IMR-90 (cell line): ENCODE measurements around the gene NFKBIB. TPM values are rescaled to one million over a fixed set of nuclear protein-coding genes. Genes with fewer than 3 reads are reported as not detected.

Experiments used
- ATAC-seq: fragments of 200-7000 bp; cut with Tn5 transposase; 2 replicates; pipeline ENCODE4 v1.9.1; 2020; ENCODE audit warnings: low read depth, mild to moderate bottlenecking, moderate library complexity
- BruUV-seq: library from RNA; stranded (reverse); fragments of 400-500 nt; replicated peaks from 2 replicates; lab custom pipeline; 2021; lab: Mats Ljungman, UMichigan
- CTCF ChIA-PET: fragments of 300-600 bp; formaldehyde crosslinking; extraction: SDS; loops from one replicate; lab custom pipeline; 2021; ENCODE audit warnings: antibody characterized with exemption; lab: Yijun Ruan, JAX
- POLR2A ChIA-PET: fragments of 300-600 bp; sonication (Branson Sonifier 250); formaldehyde crosslinking; loops from one replicate; lab custom pipeline; 2022; ENCODE audit warnings: antibody characterized with exemption; ENCODE audit not compliant: unreplicated experiment; lab: Charles Lee
- DNase-seq: peaks from one replicate; pipeline ENCODE4 v3.0.0; 2013
- H2AFZ ChIP-seq: replicated peaks from 2 replicates; pipeline ENCODE3; 2013; ENCODE audit warnings: low read length, mild to moderate bottlenecking; ENCODE audit not compliant: poor library complexity
- H2AK5ac ChIP-seq: 2 replicates; pipeline ENCODE4 v1.6.1; 2013; ENCODE audit warnings: low read depth, low read length, inconsistent platforms
- H2AK9ac ChIP-seq: replicated peaks from 2 replicates; pipeline ENCODE3; 2013; ENCODE audit warnings: mild to moderate bottlenecking, low read depth, low read length, moderate library complexity; ENCODE audit not compliant: poor library complexity
- H2BK120ac ChIP-seq: 2 replicates; pipeline ENCODE4 v1.6.1; 2013; ENCODE audit warnings: low read depth, low read length, inconsistent platforms
- H2BK15ac ChIP-seq: 3 replicates; pipeline ENCODE4 v1.6.1; 2013; ENCODE audit warnings: low read depth, low read length, inconsistent platforms
- H2BK20ac ChIP-seq: 2 replicates; pipeline ENCODE4 v1.6.1; 2013; ENCODE audit warnings: low read depth, mild to moderate bottlenecking, inconsistent platforms, low read length, moderate library complexity
- H2BK5ac ChIP-seq: 2 replicates; pipeline ENCODE4 v1.6.1; 2013; ENCODE audit warnings: mild to moderate bottlenecking, low read depth, low read length, inconsistent platforms; ENCODE audit not compliant: poor library complexity, severe bottlenecking
- H3K14ac ChIP-seq: replicated peaks from 2 replicates; pipeline ENCODE4 v1.6.1; 2013; ENCODE audit warnings: low read depth, low read length, inconsistent platforms
- H3K18ac ChIP-seq: 2 replicates; pipeline ENCODE4 v1.6.1; 2013; ENCODE audit warnings: low read depth, low read length, control low read depth
- H3K23ac ChIP-seq: 2 replicates; pipeline ENCODE4 v1.6.1; 2013; ENCODE audit warnings: low read depth, low read length, inconsistent platforms
- H3K27ac ChIP-seq: 2 replicates; pipeline ENCODE4 v1.5.1; 2013; ENCODE audit warnings: mild to moderate bottlenecking, control low read depth, low read length; ENCODE audit not compliant: insufficient read depth
- H3K27me3 ChIP-seq: 2 replicates; pipeline ENCODE4 v1.6.1; 2013; ENCODE audit warnings: low read length; ENCODE audit not compliant: control insufficient read depth, insufficient read depth
- H3K36me3 ChIP-seq: 2 replicates; pipeline ENCODE4 v1.6.1; 2013; ENCODE audit warnings: low read length, mixed read lengths; ENCODE audit not compliant: control insufficient read depth, insufficient read depth
- H3K4ac ChIP-seq: 2 replicates; pipeline ENCODE4 v1.6.1; 2013; ENCODE audit warnings: low read depth, low read length, inconsistent platforms
- H3K4me1 ChIP-seq: 2 replicates; pipeline ENCODE4 v1.6.1; 2013; ENCODE audit warnings: low read length, mixed read lengths; ENCODE audit not compliant: control insufficient read depth, insufficient read depth
- H3K4me2 ChIP-seq: 2 replicates; pipeline ENCODE4 v1.6.1; 2013; ENCODE audit warnings: low read depth, mild to moderate bottlenecking, control low read depth, low read length, moderate library complexity
- H3K4me3 ChIP-seq: 2 replicates; pipeline ENCODE4 v1.5.1; 2013; ENCODE audit warnings: low read depth, mild to moderate bottlenecking, control low read depth, low read length, moderate library complexity; ENCODE audit not compliant: insufficient read depth
- H3K56ac ChIP-seq: 2 replicates; pipeline ENCODE4 v1.6.1; 2013; ENCODE audit warnings: low read length, inconsistent platforms; ENCODE audit not compliant: insufficient read depth; ENCODE audit errors: extremely low read depth
- H3K79me1 ChIP-seq, 2 experiments: 2 replicates each; pipeline ENCODE4 v1.6.1; 2013; ENCODE audit warnings: low read length in 2 of 2, inconsistent platforms in 1 of 2, low read depth in 1 of 2
- H3K9ac ChIP-seq: 2 replicates; pipeline ENCODE4 v1.6.1; 2013; ENCODE audit warnings: low read depth, low read length, control low read depth
- H3K9me1 ChIP-seq: 2 replicates; pipeline ENCODE4 v1.6.1; 2013; ENCODE audit warnings: low read length, inconsistent platforms; ENCODE audit not compliant: insufficient read depth
- H3K9me3 ChIP-seq: 2 replicates; pipeline ENCODE4 v1.6.1; 2013; ENCODE audit warnings: low read length; ENCODE audit not compliant: control insufficient read depth, insufficient read depth
- H4K20me1 ChIP-seq: 2 replicates; pipeline ENCODE4 v1.6.1; 2013; ENCODE audit warnings: low read length, inconsistent platforms; ENCODE audit not compliant: insufficient read depth
- H4K5ac ChIP-seq: 2 replicates; pipeline ENCODE4 v1.6.1; 2013; ENCODE audit warnings: mild to moderate bottlenecking, low read depth, low read length, control low read depth
- H4K8ac ChIP-seq, 2 experiments: 2 replicates each; pipeline ENCODE4 v1.6.1; 2013; ENCODE audit warnings: low read depth in 2 of 2, low read length in 2 of 2, control low read depth in 1 of 2, inconsistent platforms in 1 of 2
- H4K91ac ChIP-seq: 2 replicates; pipeline ENCODE4 v1.6.1; 2013; ENCODE audit warnings: low read depth, low read length, inconsistent platforms; ENCODE audit not compliant: insufficient read depth
- MXI1 ChIP-seq: IDR thresholded peaks from 2 replicates; pipeline ENCODE4 v1.6.1; 2012; ENCODE audit warnings: low read depth, mild to moderate bottlenecking, low read length, moderate library complexity, borderline replicate concordance
- POLR2A ChIP-seq: IDR thresholded peaks from 2 replicates; pipeline ENCODE4 v1.6.1; 2012; ENCODE audit warnings: mild to moderate bottlenecking, low read depth, low read length
- USF2 ChIP-seq: fragments of 150-350 bp; IDR thresholded peaks from 2 replicates; pipeline ENCODE4 v1.6.1; 2017; ENCODE audit warnings: mild to moderate bottlenecking, antibody characterized with exemption, low read length, low read depth
- WGBS, 2 experiments: methylation state at CpG; one replicate each; pipeline versions ENCODE4 v1.1.5 to v1.1.7; 2013; ENCODE audit warnings: missing lambda C conversion rate in 2 of 2; ENCODE audit not compliant: insufficient read length in 1 of 2; ENCODE audit errors: extremely low coverage in 2 of 2; 5-methylcytosine and 5-hydroxymethylcytosine counted together
- dilution Hi-C: fragments of 300-500 bp; cut with HindIII; formaldehyde crosslinking; loops from one replicate; pipeline ENCODE4 v1.14.3; 2018; ENCODE audit warnings: low sequenced_read_pairs; ENCODE audit not compliant: unreplicated experiment
- in situ Hi-C: fragments of 300-500 bp; cut with MboI; formaldehyde crosslinking; loops from 3 replicates; pipeline ENCODE4 v1.14.3; 2019; ENCODE audit warnings: low sequenced_read_pairs, inconsistent platforms, mixed read lengths
- intact Hi-C: fragments of 100-400 bp; cut with micrococcal nuclease; formaldehyde crosslinking; loops from 2 replicates; pipeline ENCODE4 v1.10.0; 2022
- polyA plus RNA-seq, 3 experiments: library from polyadenylated mRNA; depleted of rRNA; stranded (reverse); fragments of >200 nt; gene quantifications; 2 replicates each; pipeline ENCODE4 v1.2.3, GENCODE V29; 2012; ENCODE audit warnings: low replicate concordance in 1 of 3
- total RNA-seq: library from RNA; depleted of rRNA; stranded (reverse); fragments of >200 nt; gene quantifications from 2 replicates; pipeline ENCODE4 v1.2.3, GENCODE V29; 2012

NFKBIB gene
- total and polyA plus RNA-seq, 2 of the 4 experiments (the other 2 are of a cell fraction) = 7.5 to 25.5 TPM

- TF ChIP-seq USF2 = peak; percentile 74
- peak; percentile 38 for TF ChIP-seq POLR2A
- TF ChIP-seq MXI1 = no peak; the same call in none of the 2 replicates
- Histone ChIP-seq H3K9me1 (peaks cover 3% of the 10 kb centered on the region; the same call in 1 of the 2 replicates), H3K27ac (peak within 1 kb of the TSS; percentile 95), H4K8ac (peak within 1 kb of the TSS; percentile 84 to 97), H3K79me1 (peaks cover 29 to 57% of the 10 kb centered on the region in 2 experiments; a peak in 3 of 4 replicates), H4K5ac (peak within 1 kb of the TSS; percentile 87), H2AFZ (peak within 1 kb of the TSS; percentile 99), H3K9ac (peak within 1 kb of the TSS; percentile 96), H2BK15ac (peak within 1 kb of the TSS; percentile 75; the same call in 1 of the 3 replicates), H2AK5ac (peak within 1 kb of the TSS; percentile 81), H3K14ac (peak within 1 kb of the TSS; percentile 93), H3K4me3 (peak within 1 kb of the TSS; percentile 75), H3K18ac (peak within 1 kb of the TSS; percentile 83), H4K91ac (peak within 1 kb of the TSS; percentile 95), H3K36me3 (peaks cover 11% of the 10 kb centered on the region), H2BK5ac (peak within 1 kb of the TSS; percentile 94), H3K27me3 (no peaks in the 10 kb centered on the region), H2AK9ac (peak within 1 kb of the TSS; percentile 92), H4K20me1 (no peaks in the 10 kb centered on the region; the same call in 1 of the 2 replicates), H3K9me3 (no peaks in the 10 kb centered on the region), H3K4ac (peak within 1 kb of the TSS; percentile 94), H3K56ac (peak within 1 kb of the TSS; percentile 97), H3K23ac (peak within 1 kb of the TSS; percentile 69), H2BK20ac (peak within 1 kb of the TSS; percentile 14; the same call in 1 of the 2 replicates), H3K4me2 (peak within 1 kb of the TSS; percentile 94), H2BK120ac (peak within 1 kb of the TSS; percentile 77), H3K4me1 (no peaks in the 10 kb centered on the region)
- intact Hi-C loops = loop anchor here (1.0 to 5.0 kb wide), 4 partner anchors 80 to 416 kb away; partner anchors contain the start of gene ACTN4
- ChIA-PET CTCF (interaction anchor here (0.5 to 1.6 kb wide), 14 partner anchors 9 to 530 kb away, joined by 3 to 9 read pairs (median 4); partner anchors contain the start of genes CCER2, FAM98C, NFKBIB and SIRT2), POLR2A (no interaction called here)
- no TSS peak for BruUV-seq
- dilution Hi-C loops = no loop called here
- DNase-seq (peak; percentile 99), ATAC-seq (peak; percentile 96)
- WGBS, 2 experiments = 3% methylated on average over 15 of the region's 40 CpGs; no CpG with 5 or more reads in 1 of the 2 experiments
- in situ Hi-C loops = loop anchor here (25.0 kb wide), 1 partner anchor 519 kb away; the partner anchor contains the start of gene FAM98C
Measured at GRCh38 chr19:38930776-38931520, 31.2 kb downstream of the NFKBIB start, which contains the start of gene MRPS12. TSS of gene MRPS12 (plus strand) at chr19:38930944. CDS start at chr19:38931295, 351 bp downstream.
